GM06990 (cell line): ENCODE data around the gene GEMIN5.

Source experiments
- DNase-seq: peaks from one replicate; pipeline ENCODE4 v3.0.0-alpha.2; 2011; ENCODE audit not compliant: insufficient read length; ENCODE audit errors: extremely low read depth
- H3K27me3 ChIP-seq: replicated peaks from 2 replicates; pipeline ENCODE4 v1.6.0; 2011; ENCODE audit warnings: low read length; ENCODE audit not compliant: control insufficient read depth, insufficient read depth
- H3K36me3 ChIP-seq: 2 replicates; pipeline ENCODE4 v1.5.1; 2011; ENCODE audit warnings: low read length; ENCODE audit not compliant: control insufficient read depth, insufficient read depth
- H3K4me3 ChIP-seq: replicated peaks from 2 replicates; pipeline ENCODE4 v1.5.1; 2011; ENCODE audit warnings: low read depth, mild to moderate bottlenecking, control low read depth, low read length
- CTCF ChIP-seq: IDR thresholded peaks from 2 replicates; pipeline ENCODE4 v1.5.1; 2011; ENCODE audit warnings: low read length, control low read depth, mild to moderate bottlenecking, inconsistent platforms; ENCODE audit not compliant: insufficient read depth, poor library complexity, severe bottlenecking

Gene GEMIN5

DNA sequence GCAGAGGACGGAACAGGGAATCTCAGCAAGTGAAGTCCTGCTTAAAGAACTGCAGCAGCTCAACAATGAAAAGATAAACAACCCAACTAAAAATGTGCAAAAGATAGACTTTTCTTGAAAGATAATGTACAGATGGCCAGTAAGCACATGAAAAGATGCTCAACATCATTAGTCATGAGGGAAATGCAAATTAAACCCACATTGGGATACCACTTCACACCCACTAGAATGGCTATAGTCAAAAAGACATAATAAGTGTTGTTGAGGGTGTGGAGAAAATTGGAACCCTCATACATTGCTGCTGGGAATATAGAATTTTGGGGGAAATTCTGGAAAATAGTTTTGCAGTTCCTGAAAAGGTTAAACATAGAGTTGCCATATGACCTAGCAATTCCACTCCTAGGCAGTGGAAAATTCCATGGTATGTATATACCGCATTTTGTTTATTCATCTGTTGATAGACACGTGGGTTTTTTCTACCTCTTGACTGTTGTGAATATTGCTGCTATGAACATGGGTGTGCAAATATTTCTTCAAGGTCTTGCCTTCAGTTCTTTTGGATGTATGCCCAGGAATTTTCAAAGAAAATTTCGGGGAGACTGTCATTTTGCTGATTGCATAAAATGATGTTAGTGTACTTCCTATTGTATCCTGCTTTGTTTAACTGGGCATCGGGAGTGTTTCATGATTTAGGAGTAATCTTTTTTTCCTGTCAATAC lies 72.4 kb downstream of the GEMIN5 start:
- no peak for DNase-seq
- no peaks in the 10 kb centered on the region for H3K27me3 ChIP-seq
- no peak for TF ChIP-seq CTCF
- peaks cover 14% of the 10 kb centered on the region for H3K36me3 ChIP-seq
- no peak overlapping the region for H3K4me3 ChIP-seq

DNA sequence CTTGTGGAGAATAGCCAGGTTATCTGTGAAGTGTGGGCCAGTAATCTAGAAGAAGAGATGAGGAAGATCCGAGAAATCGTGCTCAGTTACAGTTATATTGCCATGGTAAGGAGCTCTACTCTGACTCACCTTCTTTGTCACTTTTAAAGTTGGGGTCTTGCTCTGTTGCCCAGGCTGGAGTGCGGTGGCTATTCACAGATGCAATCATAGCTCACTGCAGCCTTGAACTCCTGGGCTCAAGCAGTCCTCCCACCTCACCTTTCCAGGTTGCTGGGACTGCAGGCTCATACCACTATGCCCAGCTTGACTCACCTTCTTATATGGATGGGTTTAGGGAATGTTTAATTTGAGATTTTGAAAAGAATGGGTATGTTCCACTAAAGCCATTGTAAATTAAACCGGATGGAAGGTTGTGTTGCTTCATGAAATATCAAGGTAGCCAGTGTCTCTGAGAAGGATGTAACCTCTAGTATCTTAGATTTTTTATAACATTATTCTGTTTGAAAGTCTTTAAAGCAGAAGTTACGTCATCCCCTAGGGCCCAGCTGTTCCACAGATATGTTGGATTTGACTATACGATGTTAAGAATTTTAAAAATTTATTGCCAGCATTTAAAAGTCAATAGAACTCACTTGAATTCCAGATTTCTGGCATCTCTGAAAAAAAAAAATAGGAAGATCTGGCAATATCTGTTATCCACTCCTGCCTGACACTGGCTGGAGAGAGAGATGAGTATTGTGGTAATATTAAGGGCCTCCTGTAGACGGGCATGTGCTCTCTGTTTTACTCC lies 74.5 kb downstream of the GEMIN5 start:
- TF ChIP-seq CTCF = no peak
- no peak overlapping the region for H3K4me3 ChIP-seq
- peaks cover 8% of the 10 kb centered on the region for H3K36me3 ChIP-seq
- H3K27me3 ChIP-seq = no peaks in the 10 kb centered on the region
- DNase-seq = no peak

GRCh38 chr5:154862766-154863165 lies 75.2 kb downstream of the GEMIN5 start:
- no peak overlapping the region; the same call in 1 of the 2 replicates for H3K4me3 ChIP-seq
- no peak for DNase-seq
- peaks cover 6% of the 10 kb centered on the region for H3K36me3 ChIP-seq
- H3K27me3 ChIP-seq = no peaks in the 10 kb centered on the region
- no peak for TF ChIP-seq CTCF

DNA sequence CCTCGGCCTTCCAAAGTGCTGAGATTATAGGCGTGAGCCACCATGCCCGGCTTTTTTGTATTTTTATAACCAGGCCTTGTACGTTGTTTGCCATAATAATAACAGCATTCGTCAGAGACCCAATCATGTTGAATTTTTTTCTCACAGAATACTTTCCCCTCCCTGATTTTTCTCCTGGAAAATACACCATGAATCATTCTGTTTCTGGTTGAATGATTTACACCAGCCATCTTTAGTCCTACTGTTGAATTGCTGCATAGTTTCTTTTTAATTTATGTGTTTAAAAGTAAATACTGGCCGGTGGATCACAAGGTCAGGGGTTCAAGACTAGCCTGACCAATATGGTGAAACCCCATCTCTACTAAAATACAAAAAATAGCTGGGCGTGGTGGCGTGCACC lies 76.1 kb downstream of the GEMIN5 start:
- Histone ChIP-seq H3K36me3 (peaks cover 6% of the 10 kb centered on the region), H3K27me3 (no peaks in the 10 kb centered on the region), H3K4me3 (no peak overlapping the region)
- DNase-seq = no peak
- TF ChIP-seq CTCF = no peak

GRCh38 chr5:154860765-154861164 lies 77.2 kb downstream of the GEMIN5 start:
- peaks cover 3% of the 10 kb centered on the region for H3K36me3 ChIP-seq
- H3K27me3 ChIP-seq = no peaks in the 10 kb centered on the region
- H3K4me3 ChIP-seq = peak overlapping the region; percentile 68
- no peak for DNase-seq
- TF ChIP-seq CTCF = no peak
